Stimulated activated CD8-positive, alpha-beta memory T cell treated with anti-CD3 and anti-CD28 coated beads, Interleukin-4, amount 100 ng/mL, for 4 hours (primary cell): ENCODE data around the gene GPR153.
A peak's percentile ranks its signal among the peaks of the same experiment; 100 is the strongest.

Source experiments
- DNase-seq, 2 donors: peaks; one replicate each; pipeline ENCODE4 v3.0.0-alpha.2; 2020; ENCODE audit warnings: low read depth in 2 of 2, low spot score in 1 of 2

Gene GPR153

DNA sequence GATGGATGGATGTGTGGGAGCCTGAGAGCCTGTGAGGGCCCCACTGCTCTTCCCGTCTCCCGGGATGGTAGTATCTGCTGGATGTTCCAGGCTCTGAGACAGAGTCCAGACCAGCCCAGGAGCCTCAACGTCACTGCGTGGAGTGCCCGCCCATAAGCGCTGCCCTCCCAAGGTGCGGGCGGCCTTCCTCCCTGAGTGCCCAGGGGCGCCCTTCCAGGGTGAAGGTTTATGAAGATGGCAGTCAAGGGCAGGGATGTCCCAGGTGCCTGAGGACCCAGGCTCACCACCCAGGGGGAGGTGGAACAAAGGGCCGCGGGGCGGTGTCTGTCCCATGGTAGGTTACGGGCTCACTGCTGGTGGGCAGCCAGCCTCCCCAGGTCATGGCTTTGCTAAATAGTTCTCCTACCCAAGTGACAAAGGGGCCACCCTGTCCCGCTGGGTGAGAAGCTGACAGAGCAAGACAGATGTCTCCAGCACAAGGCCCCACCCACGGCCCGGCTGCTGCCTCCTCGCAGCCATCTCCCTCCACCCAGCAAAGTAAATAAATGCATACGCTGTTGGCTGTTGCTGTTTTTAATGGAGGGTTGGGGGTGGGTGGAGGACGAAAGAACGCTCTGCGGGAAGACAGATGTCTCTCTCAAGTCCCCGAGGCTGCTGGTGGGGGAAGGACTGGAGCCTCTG lies 9.0 kb upstream of the GPR153 start:
- no peak for DNase-seq

DNA sequence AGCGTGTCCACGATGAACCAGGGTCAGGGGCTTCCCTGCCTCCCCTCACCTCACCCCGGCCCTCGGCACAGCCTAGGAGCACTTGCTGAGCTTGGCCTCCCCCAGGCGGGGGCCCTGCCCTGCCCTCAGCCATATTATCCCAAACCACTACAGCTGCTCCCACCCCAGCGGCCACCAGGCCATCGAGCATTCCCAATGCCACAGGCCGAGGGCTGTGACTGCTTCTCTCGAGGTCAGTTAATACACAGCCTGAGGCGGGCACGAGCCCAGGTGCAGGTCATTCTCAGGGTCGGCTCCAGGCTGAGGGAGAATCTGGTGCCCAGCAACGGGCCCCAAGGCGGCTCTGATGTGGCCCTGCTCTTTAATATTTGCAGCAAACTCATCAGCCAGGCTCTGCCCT lies 8.4 kb upstream of the GPR153 start:
- DNase-seq: no peak

DNA sequence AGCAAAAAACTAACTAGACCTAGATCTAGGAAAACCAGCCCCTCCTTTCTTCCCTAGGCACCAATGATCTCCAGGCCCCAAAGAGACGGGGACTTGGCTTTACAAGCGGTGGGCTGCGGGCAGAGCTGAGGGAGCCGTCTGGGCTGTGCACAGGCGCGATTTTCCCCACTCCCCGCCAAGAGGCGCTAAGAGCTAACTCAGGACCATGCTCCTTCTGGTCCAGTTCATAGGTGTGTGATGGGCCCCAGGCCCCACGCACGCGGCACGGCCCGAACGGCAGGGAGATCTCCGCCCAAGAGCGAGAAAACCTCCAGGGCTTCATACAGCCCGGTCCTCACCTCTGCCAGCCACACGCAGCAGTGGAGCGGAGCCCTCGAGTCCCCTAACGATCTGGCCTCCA lies 7.5 kb upstream of the GPR153 start:
- no peak for DNase-seq

DNA sequence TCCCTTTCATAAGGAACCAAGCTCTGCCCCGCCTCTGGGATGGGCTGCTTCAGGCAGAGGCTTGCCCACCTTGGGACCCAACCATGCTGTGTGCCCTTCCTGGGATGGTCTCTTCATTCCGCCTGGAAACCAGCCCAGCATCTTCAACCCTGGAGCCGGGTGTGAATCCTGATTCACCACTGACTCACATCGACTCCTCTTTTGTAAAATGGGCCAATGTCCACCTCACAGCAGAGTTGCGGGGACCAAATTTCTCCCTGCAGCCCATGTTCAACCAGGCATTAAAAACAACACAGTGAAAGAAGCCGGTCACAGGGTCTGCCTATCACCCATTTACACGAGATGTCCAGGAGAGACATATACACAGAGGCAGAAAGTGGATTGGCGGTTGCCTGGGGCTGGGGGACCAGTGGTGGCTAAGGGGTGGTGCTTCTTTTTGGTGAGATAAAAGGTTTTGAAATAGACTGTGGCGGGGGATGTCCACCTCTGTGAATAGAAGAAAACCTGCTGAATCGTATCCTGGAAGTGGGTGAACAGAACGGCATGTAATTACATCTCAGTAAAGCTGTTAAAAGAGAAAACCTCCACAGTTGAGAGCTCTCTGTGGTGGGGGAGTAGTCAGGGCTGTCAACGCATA lies 6.9 kb upstream of the GPR153 start:
- no peak for DNase-seq

DNA sequence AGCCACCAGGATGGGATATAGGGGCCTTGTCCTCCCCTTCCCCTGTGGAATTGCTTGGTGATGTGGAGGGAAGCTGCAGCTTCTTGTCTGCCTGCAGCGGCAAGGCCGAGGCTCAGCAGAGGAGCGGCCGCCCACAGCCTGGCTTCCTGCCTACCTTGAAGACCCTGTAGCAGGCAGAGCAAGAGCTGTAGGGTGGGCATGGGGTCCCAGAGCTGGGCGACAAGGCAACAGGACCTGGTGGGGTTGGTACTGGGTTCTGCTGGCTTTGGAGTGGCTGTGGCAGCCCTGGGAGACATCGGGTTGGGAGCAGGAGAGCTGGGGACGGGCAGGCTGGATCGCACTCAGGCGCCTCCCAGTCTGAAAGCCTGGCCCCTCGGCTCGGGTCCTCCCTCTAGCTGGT lies 5.7 kb upstream of the GPR153 start:
- DNase-seq: no peak

DNA sequence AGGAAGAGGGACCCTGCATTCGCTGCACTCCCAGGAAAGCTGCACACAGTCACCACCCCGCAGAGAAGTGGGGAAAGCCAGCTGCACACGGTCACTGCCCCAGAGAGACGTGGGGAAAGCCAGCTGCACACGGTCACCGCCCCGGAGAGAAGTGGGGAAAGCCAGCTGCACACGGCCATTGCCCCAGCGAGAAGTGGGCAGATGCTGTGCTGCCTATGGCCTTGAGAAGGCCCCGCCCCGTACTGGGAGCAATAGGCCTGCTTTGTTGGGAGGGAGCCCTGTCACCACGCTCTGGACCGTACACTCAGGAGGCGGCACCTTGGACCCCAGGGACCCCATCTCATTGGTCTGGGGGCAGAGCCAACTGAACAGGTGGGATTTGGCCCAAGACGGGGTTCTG lies 4.3 kb upstream of the GPR153 start:
- no peak for DNase-seq

DNA sequence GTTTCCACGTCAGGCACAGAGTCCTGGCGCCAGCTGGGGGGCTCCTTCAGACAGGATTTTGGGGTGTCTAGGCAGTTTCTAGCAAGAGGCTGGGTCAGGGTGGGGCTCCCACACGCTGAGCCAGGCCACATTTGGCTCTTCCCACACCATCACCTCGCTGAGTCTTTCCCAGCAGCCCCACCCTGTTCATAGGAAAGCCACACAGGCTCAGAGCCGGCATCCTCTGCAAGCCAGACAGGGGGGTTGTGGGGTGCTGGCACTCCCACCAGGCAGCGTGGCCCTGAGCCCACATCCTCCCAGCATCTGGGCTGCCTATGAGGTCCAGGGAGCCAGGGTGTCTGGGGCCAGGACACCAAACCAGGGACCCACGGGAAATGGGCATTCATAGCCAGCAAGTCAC lies 2.8 kb upstream of the GPR153 start:
- DNase-seq: no peak

DNA sequence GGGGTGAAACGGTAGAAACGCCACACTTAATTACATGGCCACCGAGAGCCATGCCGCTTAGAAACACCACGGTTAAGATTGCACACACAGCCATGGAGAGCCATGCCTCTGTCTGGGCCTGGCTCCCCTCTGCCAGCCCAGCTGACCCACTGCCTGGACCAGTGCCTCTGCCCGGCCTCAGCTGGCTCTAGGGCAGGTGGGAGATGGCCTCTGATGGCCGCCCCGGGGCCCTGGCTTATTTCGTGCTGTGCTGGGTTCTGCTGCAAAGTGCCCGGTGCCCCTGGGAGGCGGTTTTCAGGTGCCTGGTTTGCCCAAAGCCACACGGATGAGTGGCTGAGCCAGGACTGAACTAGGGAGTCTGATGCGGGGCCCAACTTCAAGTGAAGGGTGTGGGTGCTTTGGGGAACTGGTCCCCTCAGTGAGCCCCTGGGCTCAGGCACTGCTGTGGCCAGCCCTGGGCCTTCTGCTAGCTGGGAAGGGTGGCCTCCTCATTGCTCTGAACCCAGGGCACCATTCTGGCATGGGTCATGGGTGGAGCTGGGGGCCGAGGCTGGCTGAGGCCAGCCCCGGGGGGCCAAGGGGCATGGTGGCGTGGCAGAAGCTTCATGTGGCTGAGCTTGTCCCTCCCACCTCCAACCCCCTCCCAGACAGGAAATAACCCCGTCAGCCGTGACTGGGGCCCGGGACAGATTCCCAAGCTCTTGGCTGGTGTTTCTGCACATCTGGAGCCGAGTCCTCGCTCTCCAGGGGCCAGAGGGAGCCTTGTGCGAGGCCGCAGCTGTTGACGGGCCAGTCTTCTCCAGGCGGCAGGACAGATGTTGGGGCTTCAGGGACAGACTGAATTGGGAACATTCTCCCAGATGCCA lies 1.9 kb upstream of the GPR153 start:
- DNase-seq: no peak

DNA sequence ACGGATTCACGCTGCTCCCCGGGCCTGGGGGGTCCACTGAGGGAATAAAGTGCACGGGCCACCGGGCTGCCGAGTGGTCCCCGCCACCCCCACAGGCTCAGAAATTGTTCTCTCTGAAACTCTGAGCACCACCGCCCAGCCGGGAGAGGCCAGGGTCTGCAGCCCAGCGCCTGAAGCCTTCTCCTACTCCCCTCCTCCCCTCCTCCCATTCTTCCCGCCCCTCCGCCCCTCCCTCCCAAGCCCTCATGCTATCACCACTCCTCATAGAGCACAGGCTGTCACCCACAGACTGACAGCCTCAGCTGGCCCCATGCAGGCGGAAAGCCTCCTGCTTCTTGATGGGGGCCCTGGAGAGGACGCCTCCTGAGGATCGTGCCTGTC lies 707 bp upstream of the GPR153 start:
- DNase-seq: no peak

DNA sequence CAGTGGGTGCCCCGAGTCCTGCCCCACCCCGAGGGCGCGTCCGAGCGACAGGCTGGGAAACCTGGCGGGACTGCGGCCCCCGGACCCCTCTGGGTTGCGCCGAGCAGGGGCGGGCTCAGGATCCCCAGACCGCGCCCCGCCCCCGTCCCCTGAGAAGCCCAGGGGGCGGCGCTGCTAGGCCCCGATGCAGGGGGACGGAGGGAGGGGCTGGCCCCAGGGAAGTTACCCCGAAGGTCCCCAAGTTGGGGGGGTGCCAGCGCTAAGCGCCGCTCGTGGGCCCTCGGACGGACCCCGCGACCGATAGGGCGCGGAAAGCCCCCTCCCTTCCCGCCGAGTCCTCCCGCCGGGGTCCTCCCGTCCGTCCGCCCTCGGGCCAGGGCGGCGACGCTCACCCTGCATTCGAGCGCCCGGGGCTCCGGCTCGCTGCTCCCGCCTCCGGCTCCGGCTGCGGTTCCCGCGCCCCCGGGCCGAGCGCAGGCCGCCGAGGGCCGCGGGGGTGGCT lies 414 bp downstream of the GPR153 start:
- DNase-seq: no peak

DNA sequence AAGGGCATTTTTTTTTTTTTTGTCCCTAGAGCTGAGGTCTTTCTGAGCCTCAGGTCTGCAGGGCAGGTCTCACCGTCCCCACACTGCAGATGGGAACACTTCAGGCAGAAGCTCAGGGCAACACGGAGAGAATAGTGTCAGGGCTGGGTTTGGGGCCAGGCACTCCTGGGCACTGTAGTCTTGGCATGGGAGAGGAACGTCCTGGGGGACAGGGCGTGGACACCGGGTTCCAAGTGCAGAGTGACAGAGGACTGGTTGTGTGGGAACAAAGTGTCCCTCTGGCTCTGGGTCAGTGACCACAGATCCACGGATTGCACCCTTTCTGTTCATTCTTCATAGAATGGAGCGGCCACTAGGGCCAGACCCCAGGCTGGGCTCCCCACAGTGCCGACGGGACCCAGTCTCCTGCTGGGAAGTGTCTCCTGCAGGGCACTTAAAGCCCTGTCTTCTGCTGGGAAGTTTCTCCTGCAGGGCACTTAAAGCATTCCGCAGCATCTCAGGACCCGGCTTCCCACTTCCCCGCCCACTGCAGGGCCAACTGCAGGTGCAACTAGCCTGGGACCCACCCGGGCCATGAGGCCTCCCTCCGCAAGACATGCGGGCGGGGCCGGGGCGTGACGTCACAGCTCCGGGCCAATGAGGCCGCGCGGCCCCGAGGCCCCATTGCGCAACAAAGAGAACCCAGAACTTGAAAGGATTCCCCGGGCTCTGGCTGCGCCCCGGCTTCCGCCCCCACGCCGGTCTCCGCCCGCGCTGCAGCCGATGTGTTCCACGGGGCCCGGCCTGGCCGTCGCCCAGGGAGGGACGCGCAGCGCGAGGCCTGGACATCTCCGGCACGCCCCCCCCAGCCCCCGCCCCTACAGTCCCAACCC lies 1.2 kb downstream of the GPR153 start:
- DNase-seq: peak; percentile 45 to 58

DNA sequence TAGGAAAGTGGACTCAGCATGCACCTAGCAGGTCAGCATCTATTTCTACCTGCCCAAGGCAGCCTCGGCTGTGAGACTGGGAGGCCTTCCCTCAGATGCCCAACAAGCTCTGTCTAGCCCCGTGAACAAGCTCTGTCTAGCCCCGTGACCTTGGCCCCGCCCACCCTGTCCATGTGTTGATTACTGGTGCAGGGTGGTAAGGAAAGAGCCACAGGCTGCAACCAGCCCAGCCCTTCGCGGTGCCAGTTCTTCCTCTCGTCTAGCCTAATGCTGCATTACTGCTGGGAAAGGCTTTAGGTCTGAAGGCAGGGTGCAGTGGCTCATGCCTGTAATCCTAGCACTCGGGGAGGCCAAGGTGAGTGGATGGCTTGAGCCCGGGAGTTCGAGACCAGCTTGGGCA lies 2.2 kb downstream of the GPR153 start:
- DNase-seq: no peak

DNA sequence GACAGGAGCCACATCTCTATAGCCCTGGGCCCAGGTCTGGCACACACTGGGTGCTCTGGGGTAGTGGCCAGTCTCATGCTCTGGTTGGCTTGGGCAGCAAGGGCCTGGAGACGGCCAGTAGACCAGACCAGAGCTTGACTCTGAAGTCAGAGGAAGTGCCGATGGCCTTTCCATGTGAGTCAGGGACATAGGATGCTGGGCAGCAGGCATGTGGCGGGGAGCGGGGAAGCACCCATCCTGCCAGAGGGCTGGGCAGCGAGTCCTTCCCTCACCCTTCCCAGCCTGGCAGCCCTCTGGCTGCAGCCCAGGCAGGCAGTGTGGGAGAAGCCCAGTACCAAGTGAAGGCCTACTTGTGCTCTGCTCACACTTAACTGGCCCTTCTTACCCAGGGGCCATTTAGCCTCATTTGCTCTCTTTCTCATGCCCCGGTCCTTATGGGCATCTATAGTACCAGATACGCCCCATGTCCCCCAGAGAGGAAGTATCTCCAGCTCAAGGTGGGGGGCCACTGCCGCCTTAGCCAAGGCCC lies 3.3 kb downstream of the GPR153 start:
- no peak for DNase-seq

DNA sequence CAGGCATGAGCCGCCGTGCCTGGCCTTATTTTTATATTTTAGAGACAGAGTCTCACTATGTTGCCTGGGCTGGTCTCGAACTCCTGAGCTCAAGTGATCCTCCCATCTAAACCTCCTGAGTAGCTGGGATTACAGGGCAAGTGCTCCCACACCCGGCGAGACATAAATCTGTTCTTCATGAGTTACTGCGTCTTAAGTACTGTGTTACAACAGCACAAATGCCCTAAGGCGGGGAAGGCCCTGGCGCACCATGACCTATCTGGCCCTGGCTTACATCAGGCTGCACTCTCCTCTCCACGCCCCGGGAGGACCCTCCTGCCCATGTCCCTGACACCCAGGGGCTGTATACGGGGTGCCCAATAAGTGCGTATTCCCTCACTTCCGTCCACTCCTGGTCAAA lies 4.3 kb downstream of the GPR153 start:
- DNase-seq: no peak

DNA sequence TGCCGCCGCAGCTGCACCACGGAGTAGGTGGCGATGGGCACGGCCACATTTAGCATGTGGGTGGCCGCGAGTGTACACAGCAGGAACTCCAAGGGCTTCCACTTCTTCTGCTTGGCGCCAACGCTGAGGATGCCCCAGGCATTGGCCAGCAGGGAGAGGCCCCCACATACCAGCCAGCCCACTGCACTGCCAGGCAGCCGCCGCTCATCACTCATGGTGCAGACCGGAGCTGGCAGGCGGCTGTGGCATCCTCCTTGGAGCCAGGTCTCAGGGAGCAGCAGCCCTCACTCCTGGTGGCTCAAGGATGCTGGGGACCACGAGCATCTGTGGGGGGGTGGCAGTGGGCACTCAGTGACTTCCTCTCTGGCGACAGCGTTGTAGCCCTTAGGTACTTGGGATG lies 6.2 kb downstream of the GPR153 start:
- no peak for DNase-seq

DNA sequence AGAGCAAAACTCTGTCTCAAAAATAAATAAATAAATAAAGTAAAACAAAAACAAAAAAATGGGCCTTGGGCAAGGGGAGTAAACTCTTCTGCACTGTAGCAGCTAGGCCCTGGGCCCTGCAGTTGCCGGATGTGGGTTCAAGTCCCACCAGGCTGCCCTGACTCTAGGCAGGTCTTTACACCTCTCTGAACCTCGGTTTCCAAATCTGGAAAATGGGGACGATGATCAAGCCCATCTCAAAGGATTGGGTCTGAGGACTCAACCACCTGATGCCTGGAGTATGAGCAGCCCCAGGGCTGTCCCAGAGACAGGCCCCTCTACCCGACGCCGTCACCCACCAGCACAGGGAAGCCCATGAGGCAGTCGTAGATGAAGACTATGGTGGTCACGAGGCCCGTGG lies 7.5 kb downstream of the GPR153 start:
- DNase-seq: no peak

DNA sequence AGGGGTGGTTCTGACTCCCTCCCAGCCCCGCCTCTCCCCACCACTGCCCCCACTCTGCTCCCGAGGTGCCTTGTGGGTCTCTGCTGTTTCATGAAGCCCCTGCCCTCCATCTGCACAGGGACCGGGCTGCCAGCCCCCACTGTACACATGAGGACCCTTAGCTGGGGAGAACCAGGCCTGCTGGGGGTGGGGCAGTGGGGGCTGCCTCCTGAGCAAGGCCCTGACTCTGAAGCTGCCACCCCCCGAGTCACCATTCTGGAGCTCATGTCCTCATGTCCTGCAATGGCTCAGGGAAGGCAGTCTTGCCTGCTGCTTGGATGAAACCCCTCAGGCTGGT lies 8.6 kb downstream of the GPR153 start:
- no peak for DNase-seq

DNA sequence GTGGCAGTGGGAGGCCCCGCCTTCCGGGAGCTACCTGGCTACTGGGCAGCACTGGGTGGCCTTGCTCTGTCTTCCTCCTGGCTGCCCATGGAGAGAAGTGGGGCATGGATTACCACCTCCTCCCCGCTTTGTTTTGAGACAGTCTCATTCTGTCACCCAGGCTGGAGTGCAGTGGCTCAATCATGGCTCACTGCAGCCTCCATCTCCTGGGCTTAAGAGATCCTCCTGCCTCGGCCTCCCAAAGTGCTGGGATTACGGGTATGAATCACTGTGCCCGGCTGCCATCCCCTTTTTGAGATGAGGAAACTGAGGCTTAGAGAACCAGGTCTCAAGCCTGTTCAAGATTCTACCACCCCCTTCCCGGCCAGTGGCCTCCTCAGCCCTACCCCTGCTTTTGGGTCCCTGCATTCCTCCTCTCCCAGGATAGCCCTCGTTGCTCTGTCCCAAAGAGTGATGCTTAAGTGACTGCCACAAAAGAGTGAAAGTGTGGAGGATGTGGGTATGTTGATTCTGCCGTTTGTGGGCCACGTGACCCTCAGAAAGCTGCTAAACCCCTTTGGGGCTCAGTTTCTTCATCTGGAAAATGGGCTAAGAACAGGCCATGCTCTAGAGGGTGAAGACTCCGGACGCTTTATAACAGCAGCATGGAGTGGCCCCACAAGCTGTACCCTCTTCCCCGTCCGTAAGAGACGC lies 9.1 kb downstream of the GPR153 start:
- no peak for DNase-seq

DNA sequence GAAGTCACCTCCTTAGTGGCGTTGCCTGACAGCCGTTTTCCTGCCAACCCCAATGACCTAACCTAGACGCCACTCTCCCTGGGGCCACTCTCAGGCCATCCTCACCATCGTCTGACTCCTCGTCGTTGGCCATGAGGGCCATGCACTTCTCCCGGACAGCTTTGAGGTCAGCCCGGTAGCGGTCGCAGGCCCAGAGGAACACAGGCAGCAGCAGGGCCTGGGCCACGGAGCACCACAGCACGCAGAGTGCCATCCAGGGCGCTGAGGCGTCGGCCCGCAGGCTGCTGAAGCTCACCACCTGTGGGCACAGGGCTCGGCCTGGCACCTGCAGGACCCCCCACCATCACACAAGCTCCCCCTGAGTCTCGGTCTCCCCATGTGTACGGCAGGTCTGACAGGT lies 9.7 kb downstream of the GPR153 start:
- no peak for DNase-seq
